WI38 (cell line): Measurements from ENCODE around the gene DISC1.
"Not testable (repeated sequence)": the region's sequence is repeated elsewhere in the genome, so short reads cannot be mapped to it uniquely, and the experiment has no call there.

Experiments used
- H3K4me3 ChIP-seq: 2 replicates; pipeline ENCODE4 v1.5.1; 2011; ENCODE audit warnings: low read depth, mild to moderate bottlenecking, control low read depth, low read length
- TF ChIP-seq, protein P1 (sequence below): IDR thresholded peaks from 2 replicates; pipeline ENCODE4 v1.5.1; 2012; ENCODE audit warnings: low read depth, mild to moderate bottlenecking, control low read depth, low read length

The DISC1 gene

DNA sequence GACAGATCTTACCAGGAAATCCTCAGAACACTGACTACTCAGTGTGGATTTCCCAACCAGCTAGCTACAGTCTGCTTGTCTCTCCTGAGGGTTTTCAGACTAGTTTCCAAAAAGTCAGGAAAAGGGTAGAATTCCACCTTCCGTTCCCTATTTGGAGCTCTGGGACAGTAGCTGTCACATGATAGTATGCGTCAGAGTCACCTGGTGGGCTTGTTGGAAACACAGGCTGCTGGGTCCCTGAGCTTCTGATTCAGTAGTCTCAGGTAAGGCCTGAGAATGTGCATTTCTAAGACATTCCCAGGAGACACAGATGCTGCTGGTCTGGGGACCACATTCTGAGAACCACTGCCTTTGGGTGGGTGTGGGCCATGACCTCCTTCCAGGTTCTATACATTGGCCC is 272.5 kb downstream of the DISC1 start:
- H3K4me3 ChIP-seq: no peak overlapping the region
- TF ChIP-seq, protein P1, sequence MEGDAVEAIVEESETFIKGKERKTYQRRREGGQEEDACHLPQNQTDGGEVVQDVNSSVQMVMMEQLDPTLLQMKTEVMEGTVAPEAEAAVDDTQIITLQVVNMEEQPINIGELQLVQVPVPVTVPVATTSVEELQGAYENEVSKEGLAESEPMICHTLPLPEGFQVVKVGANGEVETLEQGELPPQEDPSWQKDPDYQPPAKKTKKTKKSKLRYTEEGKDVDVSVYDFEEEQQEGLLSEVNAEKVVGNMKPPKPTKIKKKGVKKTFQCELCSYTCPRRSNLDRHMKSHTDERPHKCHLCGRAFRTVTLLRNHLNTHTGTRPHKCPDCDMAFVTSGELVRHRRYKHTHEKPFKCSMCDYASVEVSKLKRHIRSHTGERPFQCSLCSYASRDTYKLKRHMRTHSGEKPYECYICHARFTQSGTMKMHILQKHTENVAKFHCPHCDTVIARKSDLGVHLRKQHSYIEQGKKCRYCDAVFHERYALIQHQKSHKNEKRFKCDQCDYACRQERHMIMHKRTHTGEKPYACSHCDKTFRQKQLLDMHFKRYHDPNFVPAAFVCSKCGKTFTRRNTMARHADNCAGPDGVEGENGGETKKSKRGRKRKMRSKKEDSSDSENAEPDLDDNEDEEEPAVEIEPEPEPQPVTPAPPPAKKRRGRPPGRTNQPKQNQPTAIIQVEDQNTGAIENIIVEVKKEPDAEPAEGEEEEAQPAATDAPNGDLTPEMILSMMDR: no peak

DNA sequence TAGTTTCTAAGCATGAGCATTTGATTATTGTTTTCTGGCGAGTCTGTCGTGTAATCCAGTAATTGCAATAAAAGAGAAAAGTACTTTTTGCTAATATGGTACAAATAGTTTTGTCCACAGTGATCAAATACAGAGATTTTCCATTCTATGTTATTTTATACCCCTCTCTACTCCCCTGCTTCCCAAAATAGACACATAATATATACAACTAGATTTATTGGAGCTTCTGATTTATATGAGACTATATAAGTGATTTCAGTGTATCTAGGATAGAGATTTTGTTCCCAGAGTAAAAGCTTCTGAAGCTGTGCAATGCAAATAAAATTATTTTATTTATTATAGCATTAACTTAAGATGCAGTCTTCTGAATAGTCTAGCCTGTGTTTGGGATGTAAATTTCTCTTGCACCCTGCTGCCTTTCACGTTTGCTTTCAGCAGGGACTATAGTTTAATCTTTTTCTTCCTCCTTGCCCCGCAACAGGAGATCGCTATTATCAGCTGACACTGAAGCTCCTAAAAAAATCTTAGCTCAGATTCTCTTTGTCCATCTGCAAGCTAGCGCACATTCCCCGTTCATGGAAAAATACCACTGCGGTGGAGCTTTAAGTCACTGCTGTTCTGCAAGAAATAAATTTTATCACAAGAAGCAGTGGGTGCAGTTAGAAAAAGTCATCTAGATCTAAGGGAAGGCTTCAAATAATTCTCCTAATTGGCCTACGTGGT is 273.3 kb downstream of the DISC1 start:
- TF ChIP-seq, protein P1: no peak
- H3K4me3 ChIP-seq: no peak overlapping the region

DNA sequence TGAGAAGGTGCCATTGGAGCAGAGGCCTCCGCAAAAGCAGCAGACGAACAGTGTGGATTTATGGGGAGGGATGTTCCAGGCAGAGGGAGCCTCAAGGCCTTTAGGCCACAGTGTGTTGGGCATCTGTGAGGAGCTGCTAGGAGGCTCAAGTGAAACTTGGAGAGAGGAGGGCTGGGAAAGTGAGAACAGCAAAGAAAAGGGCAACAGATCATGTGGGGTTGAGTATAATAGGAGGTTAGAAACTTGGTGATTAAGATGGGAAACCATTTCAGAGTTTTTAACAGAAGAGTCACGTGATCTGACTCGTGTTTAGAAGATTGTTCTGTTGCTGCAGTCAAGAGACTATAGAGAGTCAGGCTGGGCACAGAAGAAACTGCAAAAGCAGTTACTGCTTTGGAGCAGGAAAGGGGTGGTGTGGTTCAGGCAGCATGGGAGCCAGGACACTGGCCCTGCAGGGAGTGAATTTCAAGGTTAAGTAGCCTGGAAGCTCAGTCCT is 277.0 kb downstream of the DISC1 start:
- TF ChIP-seq, protein P1: no peak
- H3K4me3 ChIP-seq: no peak overlapping the region

DNA sequence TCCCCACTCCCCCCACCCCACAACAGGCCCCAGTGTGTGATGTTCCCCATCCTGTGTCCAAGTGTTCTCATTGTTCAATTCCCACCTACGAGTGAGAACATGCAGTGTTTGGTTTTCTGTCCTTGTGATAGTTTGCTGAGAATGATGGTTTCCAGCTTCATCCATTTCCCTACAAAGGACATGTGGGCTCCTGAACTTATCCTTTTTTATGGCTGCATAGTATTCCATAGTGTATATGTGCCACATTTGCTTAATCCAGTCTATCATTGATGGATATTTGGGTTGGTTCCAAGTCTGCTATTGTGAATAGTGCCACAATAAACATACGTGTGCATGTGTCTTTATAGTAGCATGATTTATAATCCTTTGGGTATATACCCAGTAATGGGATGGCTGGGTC is 280.7 kb downstream of the DISC1 start:
- not testable (repeated sequence) for H3K4me3 ChIP-seq

DNA sequence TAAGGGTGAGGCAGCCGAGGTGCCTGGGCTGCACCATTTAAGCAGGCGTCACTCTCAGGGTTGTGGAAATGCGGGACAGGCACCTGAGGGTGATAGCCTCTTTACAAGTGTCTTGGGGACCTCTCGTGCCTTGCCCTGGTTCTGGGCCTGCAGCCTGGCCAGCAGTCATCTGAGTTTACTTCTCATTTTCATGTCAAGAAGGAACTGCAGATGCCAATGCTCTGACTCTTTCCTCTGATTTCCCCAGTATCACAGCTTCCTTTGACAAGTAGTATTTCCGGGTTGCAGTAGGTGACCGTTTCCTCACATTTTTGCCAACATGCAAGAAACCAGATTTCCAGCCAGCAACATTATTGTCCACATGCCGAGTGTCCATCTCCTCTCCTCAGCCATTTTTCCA is 286.9 kb downstream of the DISC1 start:
- H3K4me3 ChIP-seq: no peak overlapping the region
- TF ChIP-seq, protein P1: no peak

DNA sequence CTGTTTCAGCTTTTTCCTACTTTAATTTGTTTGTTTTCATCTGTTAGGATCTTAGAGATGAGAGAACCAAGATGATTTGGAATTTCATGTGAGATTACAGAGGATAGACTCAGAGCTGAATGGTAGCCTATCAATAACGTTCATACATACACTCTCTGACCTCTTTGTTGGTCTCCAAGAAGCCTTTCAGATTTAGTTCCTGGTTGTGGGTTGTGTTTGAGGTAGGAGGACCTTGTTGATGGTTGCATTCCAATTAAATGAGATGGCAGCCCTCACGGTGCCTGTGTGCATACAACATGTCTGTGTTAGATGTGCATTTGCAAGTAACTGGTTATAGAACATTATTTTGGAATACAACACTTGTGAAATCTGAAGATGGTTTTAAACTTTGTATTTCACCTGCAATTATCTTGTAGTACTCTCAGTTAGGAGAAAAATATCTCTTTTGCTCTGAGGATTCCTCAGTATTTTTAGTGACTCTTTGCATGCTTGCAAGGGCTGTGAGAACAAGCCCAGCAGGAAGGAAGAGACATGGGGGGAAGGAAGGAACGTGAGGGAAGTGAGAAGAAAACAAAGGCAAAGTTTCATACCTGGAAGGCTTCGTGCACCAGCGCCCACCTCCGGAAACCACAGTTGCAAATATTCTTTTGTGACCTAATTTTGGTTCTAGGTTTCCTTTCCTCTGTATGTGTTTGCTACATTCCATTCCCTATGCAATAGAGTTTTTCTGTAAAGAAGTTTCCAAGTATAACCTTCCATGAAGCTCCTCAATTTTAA is 291.8 kb downstream of the DISC1 start:
- H3K4me3 ChIP-seq: no peak overlapping the region
- TF ChIP-seq, protein P1: no peak

DNA sequence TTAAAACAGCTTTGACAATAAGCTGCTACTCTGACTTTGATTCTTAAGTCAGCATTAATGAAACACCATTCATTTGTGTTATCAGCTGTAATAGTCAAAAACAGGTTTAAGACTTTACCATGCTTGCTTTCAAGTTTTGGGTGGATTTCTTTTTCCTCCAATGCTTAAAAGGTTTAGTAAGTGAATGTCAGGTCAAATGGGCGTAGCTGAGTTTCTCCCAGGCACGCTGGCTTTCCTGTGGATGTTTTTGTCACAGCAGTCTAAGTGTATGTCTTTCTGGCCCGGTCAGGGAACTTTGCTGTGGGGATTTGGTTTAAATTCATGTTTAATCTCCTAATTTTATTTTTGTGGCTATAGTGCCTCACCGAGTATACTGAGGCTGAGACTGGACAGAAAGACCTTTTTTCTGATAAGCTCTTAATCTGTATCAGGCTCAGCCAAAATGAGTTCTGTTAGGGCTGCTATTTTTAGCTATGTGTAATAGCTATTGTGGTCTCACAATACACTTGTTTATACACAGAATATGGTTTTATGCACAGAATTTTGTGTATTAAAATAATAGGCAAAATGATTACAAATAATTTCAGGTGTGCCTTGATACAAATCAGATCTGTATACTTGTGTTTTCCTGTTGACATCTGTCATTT is 292.8 kb downstream of the DISC1 start:
- H3K4me3 ChIP-seq: no peak overlapping the region
- TF ChIP-seq, protein P1: no peak
